Pancreas (tissue), 10 donors: Measurements from ENCODE around the gene OR2W3. TPM values are rescaled to one million over a fixed set of nuclear protein-coding genes. Genes with fewer than 3 reads are reported as not detected.

Experiments
- ATAC-seq, 4 donors: fragments of 200-7000 bp; cut with Tn5 transposase; one replicate each; pipeline versions ENCODE4 v1.8.0 to v1.9.1; 2020; ENCODE audit warnings: mild to moderate bottlenecking in 4 of 4, moderate library complexity in 4 of 4
- DNase-seq, 6 donors: peaks; one replicate each; pipeline ENCODE4 v3.0.0-alpha.2; 2020
- FAIRE-seq: peaks from 2 replicates; lab custom pipeline; 2012; peaks lifted over from hg19 to GRCh38; lab: Jason Lieb, UNC
- H3K27ac ChIP-seq, 4 donors: fragments of 200-600 bp; sonication (generic); 1 replicate in 3 of 4; 2 replicates in 1 of 4; pipeline versions ENCODE4 v1.5.0 to v1.8.0; 2020
- H3K27me3 ChIP-seq, 4 donors: fragments of 200-600 bp; one replicate each; pipeline ENCODE4 v1.8.0; 2021
- H3K36me3 ChIP-seq, 3 donors: fragments of 200-600 bp; sonication (generic) in 1 of 3; one replicate each; pipeline versions ENCODE4 v1.5.0 to v1.8.0; 2020 to 2021
- H3K4me1 ChIP-seq, 3 donors: fragments of 200-600 bp; one replicate each; pipeline ENCODE4 v1.8.0; 2021
- H3K4me3 ChIP-seq, 4 donors: fragments of 200-600 bp; sonication (generic) in 2 of 4; one replicate each; pipeline versions ENCODE4 v1.5.0 to v1.8.0; 2020 to 2021
- H3K9me3 ChIP-seq, 4 donors: fragments of 200-600 bp; one replicate each; pipeline ENCODE4 v1.8.0; 2021
- WGBS, 2 donors: extraction: QIAGEN DNeasy Blood & Tissue Kit; methylation state at CpG; one replicate each; pipeline ENCODE4 v1.1.7; 2013; 5-methylcytosine and 5-hydroxymethylcytosine counted together
- intact Hi-C, 3 donors: fragments of 100-400 bp; cut with DNase I; formaldehyde crosslinking; loops; one replicate each; pipeline versions ENCODE4 v1.11.1 to v1.14.2; 2022
- polyA plus RNA-seq, 2 donors: library from polyadenylated mRNA; stranded (reverse); fragments of 200-250 nt; gene quantifications; one replicate each; pipeline ENCODE4 v1.2.3, GENCODE V29; 2013
- total RNA-seq, 6 donors: library from RNA; stranded (reverse); fragmentation: NEBNext Ultra II Directional in 4 of 6; extraction: Animal tissue kit (Norgen Biotek cat#: 25700) in 4 of 6; gene quantifications; one replicate each; pipeline versions ENCODE4 v1.2.1 to v1.2.4, GENCODE V29; 2021 to 2023
- TF ChIP-seq, protein P1 (sequence below), 4 donors: fragments of 200-600 bp; sonication (generic) in 3 of 4; IDR thresholded peaks; one replicate each; pipeline versions ENCODE4 v1.5.0 to v1.8.0; 2021; ENCODE audit warnings: antibody characterized with exemption in 4 of 4
- donor health status: healthy with polysubstance abuse.
- donor health status: DM: no; HTN: no; CAD: no; lungs with moderate emphysema.
- donor health status: DM: no; HTN: no; CAD: no.
- donor health status: control.
- donor health status: control.
- donor health status: Bipolar disorder and iron deficiency.
- donor health status: DM: yes; HTN: yes; CAD: no.
- donor health status: DM: no; HTN: no; CAD: no.
- donor health status: DM: no; HTN: no; CAD: no.
- donor health status: DM: yes; HTN: yes; CAD: no.

OR2W3 gene
- total and polyA plus RNA-seq, 8 donors = 0.09 to 0.23 TPM; not detected in 6

DNA sequence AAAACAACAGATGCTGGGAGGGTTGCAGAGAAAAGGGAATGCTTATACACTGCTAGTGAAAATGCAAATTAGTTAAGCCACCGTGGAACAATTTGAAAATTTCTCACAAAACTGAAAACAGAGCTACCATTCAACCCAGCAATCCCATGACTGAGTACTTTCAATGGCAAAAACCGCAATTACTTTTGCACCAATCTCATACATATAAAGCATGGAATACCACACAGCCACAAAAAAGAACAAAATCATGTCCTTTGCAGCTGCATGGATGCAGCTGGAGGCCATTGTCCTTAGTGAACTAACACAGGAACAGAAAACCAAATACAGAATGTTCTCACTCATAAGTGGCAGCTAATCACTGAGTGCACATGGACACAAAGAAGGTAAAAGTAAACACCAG lies 18.4 kb downstream of the OR2W3 start:
- intact Hi-C loops = no loop called here
- TF ChIP-seq, protein P1, sequence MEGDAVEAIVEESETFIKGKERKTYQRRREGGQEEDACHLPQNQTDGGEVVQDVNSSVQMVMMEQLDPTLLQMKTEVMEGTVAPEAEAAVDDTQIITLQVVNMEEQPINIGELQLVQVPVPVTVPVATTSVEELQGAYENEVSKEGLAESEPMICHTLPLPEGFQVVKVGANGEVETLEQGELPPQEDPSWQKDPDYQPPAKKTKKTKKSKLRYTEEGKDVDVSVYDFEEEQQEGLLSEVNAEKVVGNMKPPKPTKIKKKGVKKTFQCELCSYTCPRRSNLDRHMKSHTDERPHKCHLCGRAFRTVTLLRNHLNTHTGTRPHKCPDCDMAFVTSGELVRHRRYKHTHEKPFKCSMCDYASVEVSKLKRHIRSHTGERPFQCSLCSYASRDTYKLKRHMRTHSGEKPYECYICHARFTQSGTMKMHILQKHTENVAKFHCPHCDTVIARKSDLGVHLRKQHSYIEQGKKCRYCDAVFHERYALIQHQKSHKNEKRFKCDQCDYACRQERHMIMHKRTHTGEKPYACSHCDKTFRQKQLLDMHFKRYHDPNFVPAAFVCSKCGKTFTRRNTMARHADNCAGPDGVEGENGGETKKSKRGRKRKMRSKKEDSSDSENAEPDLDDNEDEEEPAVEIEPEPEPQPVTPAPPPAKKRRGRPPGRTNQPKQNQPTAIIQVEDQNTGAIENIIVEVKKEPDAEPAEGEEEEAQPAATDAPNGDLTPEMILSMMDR (IDR thresholded peaks at IDR 0.05) = no peak
- Histone ChIP-seq H3K27ac (no peak overlapping the region), H3K9me3 (no peaks in the 10 kb centered on the region), H3K4me1 (no peaks in the 10 kb centered on the region), H3K27me3 (peaks cover 0 to 3% (median 0%) of the 10 kb centered on the region in 4 donors), H3K36me3 (no peaks in the 10 kb centered on the region), H3K4me3 (no peak overlapping the region)
- 49 to 63% methylated on average over 2 of the region's 2 CpGs for WGBS, 2 donors
- DNase-seq (no peak), ATAC-seq (no peak), FAIRE-seq (no peak)

DNA sequence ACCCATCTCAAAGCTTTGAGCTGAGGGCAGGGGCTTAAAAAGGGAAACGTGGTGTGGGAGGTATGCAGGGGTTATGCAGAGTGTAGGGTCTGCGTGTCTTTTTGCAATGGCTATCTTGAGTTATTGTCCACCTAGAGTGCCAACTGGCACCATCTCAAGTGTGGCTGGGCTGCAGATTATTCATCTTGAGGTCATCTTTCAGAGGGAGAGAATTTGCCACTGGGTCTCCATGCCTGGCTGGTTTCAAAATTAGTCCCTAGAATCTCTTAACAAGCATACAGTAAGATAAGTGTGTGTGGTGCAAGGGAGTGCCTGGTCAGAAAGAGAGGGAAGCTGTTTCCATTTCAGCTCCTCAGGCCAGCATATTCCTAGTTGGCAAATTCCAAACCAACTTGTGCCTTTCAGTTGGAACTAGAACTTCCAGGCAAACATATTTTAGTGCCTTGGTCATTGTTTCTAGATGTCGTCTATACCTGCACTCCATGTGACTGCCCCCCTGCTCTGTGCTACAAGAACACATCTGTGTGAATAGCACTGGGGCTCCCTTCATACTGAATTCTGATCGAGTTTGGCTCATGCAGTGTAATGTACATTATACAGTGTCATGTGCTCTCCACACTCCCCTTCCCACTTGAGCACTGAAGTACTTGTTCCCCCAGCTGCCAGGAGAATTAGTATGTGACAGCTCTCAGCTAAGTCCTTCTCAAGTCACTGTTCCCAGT lies 19.7 kb downstream of the OR2W3 start:
- TF ChIP-seq, protein P1 (IDR thresholded peaks at IDR 0.05) = no peak
- intact Hi-C loops = no loop called here
- Histone ChIP-seq H3K27ac (no peak overlapping the region), H3K36me3 (no peaks in the 10 kb centered on the region), H3K9me3 (no peaks in the 10 kb centered on the region), H3K27me3 (peaks cover 0 to 3% (median 0%) of the 10 kb centered on the region in 4 donors), H3K4me1 (no peaks in the 10 kb centered on the region), H3K4me3 (no peak overlapping the region)
- FAIRE-seq (no peak), ATAC-seq (no peak), DNase-seq (no peak)
- WGBS, 2 donors = 31 to 42% methylated on average over 4 of the region's 4 CpGs

DNA sequence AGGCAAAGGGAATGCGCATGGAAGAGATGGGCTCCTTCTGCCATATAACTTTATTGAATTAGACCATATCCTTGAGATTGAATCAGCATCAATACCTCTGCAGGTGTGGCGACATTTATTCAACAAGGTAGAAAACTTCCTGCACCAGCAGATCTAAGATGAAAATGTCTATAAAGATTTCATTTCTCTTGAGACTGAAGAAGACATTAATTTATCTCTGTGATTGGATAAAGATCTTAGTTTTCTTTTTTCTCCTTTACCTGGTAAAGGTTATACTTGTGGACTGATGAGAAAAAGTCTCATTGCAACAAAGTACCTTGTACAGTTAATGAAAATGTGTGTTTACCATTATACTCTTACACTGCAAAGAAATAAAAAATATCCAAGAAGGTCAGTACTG lies 24.6 kb downstream of the OR2W3 start, which contains the start of gene OR2T8:
OR2T8 (plus strand) TSS at position 301 of the 400 bp plus-strand sequence. CDS start 766 bp downstream, outside the sequence.
- ATAC-seq (no peak), FAIRE-seq (no peak), DNase-seq (no peak)
- H3K4me1 ChIP-seq = no peaks in the 10 kb centered on the region
- H3K27ac ChIP-seq = no peak within 1 kb of the TSS
- H3K27me3 ChIP-seq = peaks cover 0 to 3% (median 0%) of the 10 kb centered on the region in 4 donors
- H3K36me3 ChIP-seq = no peaks in the 10 kb centered on the region
- TF ChIP-seq, protein P1 (IDR thresholded peaks at IDR 0.05) = no peak
- H3K9me3 ChIP-seq = no peaks in the 10 kb centered on the region
- no peak within 1 kb of the TSS for H3K4me3 ChIP-seq
- intact Hi-C loops = no loop called here
- 67 to 68% methylated on average over 2 of the region's 2 CpGs for WGBS, 2 donors

DNA sequence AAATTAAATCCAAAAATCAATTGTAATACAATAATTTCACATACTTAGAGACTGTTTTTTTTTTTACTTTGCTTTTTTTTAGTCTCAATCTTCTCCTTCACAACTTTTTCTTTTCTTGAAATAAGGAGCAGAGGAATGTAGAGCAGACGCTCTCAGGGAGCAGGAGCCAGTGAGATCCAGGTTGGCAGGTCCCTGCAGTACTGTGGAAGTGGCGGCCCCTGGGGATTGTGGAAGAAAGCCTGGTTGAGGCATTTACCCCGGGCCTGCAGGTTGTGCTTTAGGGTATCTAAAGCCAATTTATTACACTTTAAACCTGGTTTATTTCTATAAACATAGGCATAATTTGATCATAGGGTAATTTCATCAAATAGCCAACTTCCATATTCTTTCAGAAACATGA lies 28.6 kb downstream of the OR2W3 start:
- 38 to 40% methylated on average over 3 of the region's 3 CpGs for WGBS, 2 donors
- Histone ChIP-seq H3K4me1 (no peaks in the 10 kb centered on the region), H3K4me3 (no peak overlapping the region), H3K9me3 (no peaks in the 10 kb centered on the region), H3K27ac (no peak overlapping the region), H3K36me3 (no peaks in the 10 kb centered on the region), H3K27me3 (no peaks in the 10 kb centered on the region)
- TF ChIP-seq, protein P1 (IDR thresholded peaks at IDR 0.05) = no peak
- intact Hi-C loops = no loop called here
- no peak for DNase-seq
- no peak for FAIRE-seq
- ATAC-seq = no peak

DNA sequence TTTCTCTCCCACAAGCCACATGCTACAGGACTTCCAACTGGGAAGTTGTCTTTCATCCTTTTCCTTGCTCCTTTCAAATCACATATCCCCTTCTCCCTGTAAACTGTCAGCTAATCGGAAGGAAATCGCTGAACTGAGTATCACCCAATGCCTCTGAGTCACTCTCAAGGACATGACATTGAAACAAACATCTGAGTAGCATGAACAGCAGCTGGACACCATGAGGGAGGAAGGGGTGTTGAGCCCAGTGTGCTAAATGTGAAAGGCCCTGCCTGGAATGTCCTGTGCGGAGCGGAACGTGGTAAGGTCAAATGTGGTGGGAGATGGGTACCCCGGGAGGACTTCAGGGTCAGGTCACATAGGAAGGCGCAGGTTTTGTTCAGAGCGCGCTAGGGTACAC lies 29.5 kb downstream of the OR2W3 start, which contains the start of gene OR2AJ1:
OR2AJ1 (plus strand) TSS at position 22 of the 400 bp plus-strand sequence. CDS start 8,880 bp downstream, outside the sequence.
- H3K27me3 ChIP-seq = no peaks in the 10 kb centered on the region
- 73 to 74% methylated on average over 9 of the region's 9 CpGs for WGBS, 2 donors
- DNase-seq (no peak), ATAC-seq (no peak), FAIRE-seq (no peak)
- no peak within 1 kb of the TSS for H3K27ac ChIP-seq
- no peaks in the 10 kb centered on the region for H3K36me3 ChIP-seq
- H3K4me1 ChIP-seq = no peaks in the 10 kb centered on the region
- H3K9me3 ChIP-seq = no peaks in the 10 kb centered on the region
- TF ChIP-seq, protein P1 (IDR thresholded peaks at IDR 0.05) = no peak
- intact Hi-C loops = no loop called here
- no peak within 1 kb of the TSS for H3K4me3 ChIP-seq
